K562 (cell line): ENCODE results near the gene DCXR. TPM values are rescaled to one million over a fixed set of nuclear protein-coding genes. Genes with fewer than 3 reads are reported as not detected.

Experiments used
- CCNT2 ChIP-seq: IDR thresholded peaks from 2 replicates; pipeline ENCODE4 v1.6.1; 2011; ENCODE audit warnings: borderline replicate concordance, low read depth, mild to moderate bottlenecking, moderate library complexity, mixed read lengths, low read length; ENCODE audit not compliant: insufficient read length; ENCODE audit errors: extremely low read depth
- CEBPB ChIP-seq: fragments of 450-650 bp; IDR thresholded peaks from 2 replicates; pipeline ENCODE4 v1.6.1; 2016; ENCODE audit warnings: missing genetic modification characterization, missing compliant biosample characterization
- ETS2 ChIP-seq: IDR thresholded peaks from 2 replicates; pipeline ENCODE4 v1.6.1; 2016; ENCODE audit warnings: borderline replicate concordance, missing genetic modification characterization, mild to moderate bottlenecking, moderate library complexity, missing compliant biosample characterization; ENCODE audit not compliant: poor library complexity, severe bottlenecking
- LARP7 ChIP-seq: fragments of 450-650 bp; IDR thresholded peaks from 2 replicates; pipeline ENCODE4 v1.6.1; 2016
- NR1H2 ChIP-seq: sonication (generic); formaldehyde crosslinking; IDR thresholded peaks from 2 replicates; pipeline ENCODE4 v1.4.0; 2020; ENCODE audit warnings: mild to moderate bottlenecking, missing genetic modification reagents
- RBM17 ChIP-seq: fragments of 200-400 bp; formaldehyde crosslinking; IDR thresholded peaks from 2 replicates; pipeline ENCODE4 v1.6.1; 2017; ENCODE audit warnings: low read depth, mild to moderate bottlenecking, low read length, borderline replicate concordance
- RNF219 ChIP-seq: fragments of 250-450 bp; sonication (Bioruptor Pico); IDR thresholded peaks from 2 replicates; pipeline ENCODE4 v1.5.0; 2022; ENCODE audit warnings: mild to moderate bottlenecking
- SAFB ChIP-seq: fragments of 200-400 bp; formaldehyde crosslinking; IDR thresholded peaks from 2 replicates; pipeline ENCODE4 v1.6.1; 2017; ENCODE audit warnings: low read depth, low read length, borderline replicate concordance
- TCFL5 ChIP-seq: fragments of 250-450 bp; sonication (Bioruptor Pico); conservative IDR thresholded peaks from 2 replicates; pipeline ENCODE4 v1.6.1; 2021; ENCODE audit warnings: mild to moderate bottlenecking, moderate library complexity, matching md5 sums
- polyA plus RNA-seq, 8 experiments: library from polyadenylated mRNA; depleted of rRNA in 4 of 8; stranded (reverse) in 5 of 8; unstranded in 3 of 8; fragments of >200 nt; fragmentation: Nextera tagmentation in 2 of 8; fragmentation: Illumina TruSeq in 1 of 8; extraction: Ambion mirVana in 2 of 8; extraction: Trizol in 1 of 8; gene quantifications; 2 replicates each; pipeline versions ENCODE4 v1.2.1 to v1.2.3, GENCODE V29; 2011 to 2014; ENCODE audit warnings: inconsistent platforms in 1 of 8, missing spikeins in 1 of 8
- total RNA-seq, 7 experiments: library from RNA; depleted of rRNA in 6 of 7; stranded (reverse); fragments of >200 nt in 6 of 7; fragmentation: Illumina TruSeq in 2 of 7; extraction: Trizol in 2 of 7; gene quantifications; 2 replicates each; pipeline versions ENCODE4 v1.2.1 to v1.2.3, GENCODE V29; 2011 to 2021; ENCODE audit warnings: low replicate concordance in 1 of 7

Gene DCXR
- total and polyA plus RNA-seq, 9 of the 15 experiments (the other 6 are each of a cell fraction or from before 2014, with no cell fraction given) = 21.3 to 274 (median 156) TPM

GRCh38 chr17:82041144-82041814 lies 3.8 kb upstream of the DCXR start (continued):
- TF ChIP-seq NR1H2 (CRISPR knock-in tag) = no peak
- TF ChIP-seq RNF219 (CRISPR knock-in tag) = no peak
- no peak for TF ChIP-seq SAFB
- no peak for TF ChIP-seq CEBPB (tag)
- no peak for TF ChIP-seq LARP7
- no peak for TF ChIP-seq TCFL5 (CRISPR knock-in tag)
- TF ChIP-seq CCNT2 = no peak
- no peak for TF ChIP-seq ETS2 (tag)
- TF ChIP-seq RBM17 = no peak
- TF ChIP-seq, all 486 proteins: peak for 0
